Subcutaneous abdominal adipose tissue (tissue), 5 donors: ENCODE data around the gene VKORC1L1.
"Not testable (repeated sequence)": the region's sequence is repeated elsewhere in the genome, so short reads cannot be mapped to it uniquely, and the experiment has no call there.

ENCODE experiments used
- H3K27ac ChIP-seq: one replicate; pipeline ENCODE4 v1.7.0; 2013; ENCODE audit warnings: low read depth, mild to moderate bottlenecking, inconsistent platforms, low read length, moderate library complexity
- H3K27me3 ChIP-seq, 5 donors: one replicate each; pipeline ENCODE4 v1.7.0; 2013; ENCODE audit warnings: low read length in 5 of 5, inconsistent platforms in 1 of 5; ENCODE audit not compliant: control insufficient read depth in 5 of 5, insufficient read depth in 4 of 5
- H3K36me3 ChIP-seq, 5 donors: one replicate each; pipeline ENCODE4 v1.7.0; 2013; ENCODE audit warnings: low read length in 5 of 5; ENCODE audit not compliant: control insufficient read depth in 5 of 5, insufficient read depth in 5 of 5
- H3K4me1 ChIP-seq, 5 donors: one replicate each; pipeline ENCODE4 v1.7.0; 2013; ENCODE audit warnings: low read length in 5 of 5, mild to moderate bottlenecking in 3 of 5, moderate library complexity in 1 of 5; ENCODE audit not compliant: control insufficient read depth in 5 of 5, insufficient read depth in 5 of 5
- H3K4me3 ChIP-seq, 5 donors: one replicate each; pipeline ENCODE4 v1.7.0; 2013; ENCODE audit warnings: low read length in 5 of 5, low read depth in 1 of 5
- H3K9ac ChIP-seq, 5 donors: one replicate each; pipeline ENCODE4 v1.7.0; 2013; ENCODE audit warnings: low read length in 5 of 5, mild to moderate bottlenecking in 4 of 5, moderate library complexity in 3 of 5
- H3K9me3 ChIP-seq, 5 donors: one replicate each; pipeline ENCODE4 v1.7.0; 2013; ENCODE audit warnings: low read length in 5 of 5; ENCODE audit not compliant: control insufficient read depth in 5 of 5
- donor health status: healthy.
- donor health status: healthy.
- donor health status: healthy.
- donor health status: healthy.
- donor health status: healthy.

Gene VKORC1L1

DNA sequence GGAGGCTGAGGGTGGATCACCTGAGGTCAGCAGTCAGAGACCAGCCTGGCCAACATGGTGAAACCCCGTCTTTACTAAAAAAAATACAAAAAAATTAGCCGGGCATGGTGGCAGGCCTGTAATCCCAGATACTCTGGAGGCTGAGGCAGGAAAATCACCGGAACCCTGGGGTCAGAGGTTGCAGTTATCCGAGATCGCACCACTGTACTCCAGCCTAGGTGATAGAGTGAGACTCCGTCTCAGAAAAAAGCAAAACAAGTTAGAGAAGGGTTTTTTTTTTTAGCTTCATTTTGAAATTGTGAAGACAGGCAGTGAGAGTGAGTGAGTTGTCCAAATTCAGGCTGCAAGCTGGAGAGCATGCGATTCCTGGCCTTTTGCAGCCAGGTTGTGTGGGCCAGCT, 19.0 kb upstream of the VKORC1L1 start:
- peaks cover 0 to 13% (median 4%) of the 10 kb centered on the region in 5 donors for H3K4me1 ChIP-seq
- not testable (repeated sequence) for H3K4me3 ChIP-seq, H3K9me3 ChIP-seq, H3K36me3 ChIP-seq, H3K9ac ChIP-seq, H3K27me3 ChIP-seq
- H3K27ac ChIP-seq = peak overlapping the region; percentile 23

DNA sequence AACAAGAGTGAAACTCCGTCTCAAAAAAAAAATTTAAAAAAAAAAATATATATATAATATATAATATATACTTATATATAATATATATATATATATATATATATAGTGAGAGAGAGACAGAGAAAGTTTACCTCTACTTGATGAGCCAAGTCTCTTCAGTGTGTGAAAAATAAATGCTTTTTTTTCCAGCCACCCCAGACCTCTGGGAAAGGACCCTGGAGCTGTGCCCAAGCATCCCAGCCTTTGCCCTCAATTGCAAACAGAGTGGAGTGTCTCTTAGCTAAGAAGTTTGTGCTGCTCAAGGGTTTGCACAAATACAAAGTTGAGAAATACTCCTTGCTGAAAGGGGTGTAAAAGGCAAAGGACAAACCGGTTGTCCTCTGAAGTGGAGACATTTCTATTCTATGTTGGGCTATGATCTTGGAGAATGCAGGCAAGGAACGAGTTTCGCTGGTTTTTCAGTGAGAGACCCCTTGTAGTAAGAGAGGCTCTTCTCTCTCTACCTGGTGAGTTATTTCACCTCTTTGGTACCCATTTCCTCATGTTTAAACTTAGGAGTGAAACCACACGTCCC, 15.5 kb upstream of the VKORC1L1 start:
- H3K4me3 ChIP-seq, H3K9ac ChIP-seq, H3K27me3 ChIP-seq, H3K9me3 ChIP-seq, H3K36me3 ChIP-seq: not testable (repeated sequence)
- H3K27ac ChIP-seq = peak overlapping the region; percentile 57
- H3K4me1 ChIP-seq = peaks cover 0 to 11% (median 2%) of the 10 kb centered on the region in 5 donors

DNA sequence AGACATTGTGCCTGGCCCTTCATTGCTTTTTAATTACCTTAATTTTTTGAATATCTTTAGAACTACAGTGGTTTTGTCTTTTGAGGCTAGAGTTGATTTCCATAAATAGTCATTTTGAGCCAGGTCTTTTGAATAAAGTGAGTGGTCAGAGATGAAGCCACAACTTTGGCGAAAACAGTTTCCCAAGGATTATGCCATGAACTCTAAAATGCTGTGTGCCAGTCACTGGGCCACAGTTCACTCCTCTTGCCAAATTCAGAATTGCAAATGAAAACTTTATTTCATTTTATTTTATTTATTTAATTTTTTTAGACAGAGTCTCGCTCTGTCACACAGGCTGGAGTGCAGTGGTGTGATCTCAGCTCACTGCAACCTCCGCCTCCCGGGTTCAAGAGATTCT, 14.2 kb upstream of the VKORC1L1 start:
- not testable (repeated sequence) for H3K9me3 ChIP-seq, H3K4me1 ChIP-seq, H3K36me3 ChIP-seq, H3K27me3 ChIP-seq, H3K9ac ChIP-seq, H3K4me3 ChIP-seq
- peak overlapping the region; percentile 57 for H3K27ac ChIP-seq

DNA sequence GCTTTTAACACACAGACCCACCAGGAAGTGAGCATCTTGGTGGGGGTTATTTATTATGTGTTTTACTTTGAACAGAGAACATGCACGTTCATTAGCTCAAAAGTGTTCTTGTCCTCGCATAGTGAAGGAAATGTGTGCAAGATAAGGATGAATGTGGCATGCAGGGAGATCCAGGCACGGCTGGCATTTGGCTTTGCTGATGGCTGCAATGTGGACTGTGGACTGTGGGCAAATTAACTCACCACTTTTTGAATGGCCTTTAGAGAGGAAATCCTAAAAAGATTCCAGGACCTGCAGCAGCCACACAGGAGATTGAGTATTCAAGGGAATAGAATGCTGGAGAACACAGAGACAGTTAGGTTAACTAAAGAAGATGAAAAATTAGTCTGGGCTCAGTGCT, 6.6 kb upstream of the VKORC1L1 start:
- H3K27me3 ChIP-seq, H3K9me3 ChIP-seq, H3K27ac ChIP-seq, H3K9ac ChIP-seq, H3K36me3 ChIP-seq, H3K4me3 ChIP-seq, H3K4me1 ChIP-seq: not testable (repeated sequence)

DNA sequence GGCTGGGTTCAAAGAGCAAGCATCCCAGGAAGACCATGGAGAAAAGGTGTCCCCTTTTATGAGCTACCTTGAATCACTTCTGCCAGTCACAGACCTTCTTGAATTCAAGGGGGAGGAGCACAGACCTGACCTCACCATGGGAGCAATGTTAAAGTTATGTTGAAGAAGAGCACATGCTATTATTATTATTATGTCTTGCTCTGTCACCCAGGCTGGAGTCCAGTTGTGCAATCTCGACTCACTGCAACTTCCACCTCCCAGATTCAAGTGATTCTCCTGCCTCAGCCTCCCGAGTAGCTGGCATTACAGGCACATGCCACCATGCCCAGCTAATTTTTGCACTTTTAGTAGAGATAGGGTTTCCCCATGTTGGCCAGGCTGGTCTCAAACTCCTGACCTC, 5.2 kb upstream of the VKORC1L1 start:
- not testable (repeated sequence) for H3K27me3 ChIP-seq, H3K9ac ChIP-seq, H3K4me3 ChIP-seq, H3K9me3 ChIP-seq, H3K36me3 ChIP-seq, H3K27ac ChIP-seq
- H3K4me1 ChIP-seq = peaks cover 0 to 12% (median 6%) of the 10 kb centered on the region in 5 donors

DNA sequence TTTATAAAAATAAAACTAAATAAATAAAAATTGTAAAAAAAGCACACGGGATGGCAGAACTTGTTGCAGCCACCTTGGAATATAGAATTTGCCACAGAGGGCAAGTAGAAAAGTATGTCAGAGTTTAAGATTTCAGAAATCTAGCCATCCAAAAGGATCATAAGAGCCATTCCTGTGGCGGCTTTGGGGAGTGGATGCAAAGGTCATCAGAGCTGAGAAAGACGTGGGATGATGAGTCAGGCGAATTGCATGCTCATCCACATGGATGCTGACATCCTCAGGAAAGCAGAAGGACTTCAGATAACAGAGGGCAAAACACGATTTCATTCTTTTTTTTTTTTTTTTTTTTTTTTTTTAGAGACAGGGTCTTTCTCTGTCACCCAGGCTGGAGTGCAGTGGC, 3.6 kb upstream of the VKORC1L1 start:
- peaks cover 0 to 12% (median 10%) of the 10 kb centered on the region in 5 donors for H3K4me1 ChIP-seq
- not testable (repeated sequence) for H3K9ac ChIP-seq, H3K36me3 ChIP-seq, H3K4me3 ChIP-seq, H3K27ac ChIP-seq, H3K9me3 ChIP-seq, H3K27me3 ChIP-seq

DNA sequence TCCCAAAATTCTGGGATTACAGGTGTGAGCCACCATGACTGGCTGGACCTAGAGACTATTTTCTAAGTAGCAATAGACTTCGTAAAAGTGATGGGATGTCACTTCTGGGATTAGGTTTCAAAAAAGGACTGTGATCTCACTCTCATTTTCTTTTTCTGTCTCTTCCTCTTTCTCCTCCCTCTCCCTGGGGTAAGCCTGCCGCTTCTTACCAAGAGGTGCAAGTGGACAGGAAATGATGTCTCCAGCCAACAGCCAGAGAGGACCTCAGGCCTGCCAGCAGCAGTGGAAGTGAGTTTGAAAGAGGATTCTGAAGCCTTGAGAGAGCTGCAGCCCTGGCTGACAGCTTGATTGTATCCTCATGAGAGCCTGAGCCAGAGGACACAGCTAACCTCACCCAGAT, 1.4 kb upstream of the VKORC1L1 start:
- not testable (repeated sequence) for H3K36me3 ChIP-seq, H3K9ac ChIP-seq, H3K27me3 ChIP-seq, H3K4me3 ChIP-seq, H3K9me3 ChIP-seq
- Histone ChIP-seq H3K4me1 (peaks cover 0 to 12% (median 10%) of the 10 kb centered on the region in 5 donors), H3K27ac (peak overlapping the region; percentile 54)

DNA sequence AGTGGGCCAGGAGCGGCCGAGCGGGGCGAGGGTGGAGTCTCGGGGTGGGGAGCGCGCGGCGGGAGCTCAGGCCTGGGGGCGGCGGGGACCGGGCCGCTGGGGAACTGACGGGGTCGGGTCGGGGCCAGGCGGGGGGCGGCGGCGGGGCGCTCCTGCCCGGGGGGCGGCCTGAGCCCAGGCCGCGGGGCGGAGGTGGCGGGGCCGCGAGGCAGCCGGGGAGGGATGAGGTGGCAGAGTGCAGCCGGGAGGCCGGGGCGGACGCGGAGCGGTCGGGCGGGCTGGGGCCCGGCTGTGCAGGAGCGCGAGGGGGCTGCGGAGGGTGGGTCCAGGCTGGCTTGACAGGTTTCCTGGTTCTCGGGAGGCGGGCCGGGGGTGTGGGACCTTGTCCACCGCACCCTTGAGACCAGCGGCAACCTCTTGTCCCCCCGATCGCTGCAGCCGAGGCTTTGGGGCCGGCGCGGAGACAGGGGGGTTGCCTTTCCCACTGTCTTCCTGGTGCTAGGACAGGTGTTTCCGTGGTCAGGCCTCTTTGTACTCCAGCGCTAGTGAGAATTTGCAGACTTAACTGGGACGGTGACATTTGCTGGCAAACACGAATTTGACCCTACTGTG, 814 bp downstream of the VKORC1L1 start:
- Histone ChIP-seq H3K4me1 (peaks cover 0 to 16% (median 12%) of the 10 kb centered on the region in 5 donors), H3K4me3 (peak overlapping the region; percentile 70 to 84 (median 78)), H3K27ac (peak overlapping the region; percentile 62), H3K9ac (peak overlapping the region; percentile 48 to 86 (median 69))
- H3K27me3 ChIP-seq, H3K36me3 ChIP-seq, H3K9me3 ChIP-seq: not testable (repeated sequence)

DNA sequence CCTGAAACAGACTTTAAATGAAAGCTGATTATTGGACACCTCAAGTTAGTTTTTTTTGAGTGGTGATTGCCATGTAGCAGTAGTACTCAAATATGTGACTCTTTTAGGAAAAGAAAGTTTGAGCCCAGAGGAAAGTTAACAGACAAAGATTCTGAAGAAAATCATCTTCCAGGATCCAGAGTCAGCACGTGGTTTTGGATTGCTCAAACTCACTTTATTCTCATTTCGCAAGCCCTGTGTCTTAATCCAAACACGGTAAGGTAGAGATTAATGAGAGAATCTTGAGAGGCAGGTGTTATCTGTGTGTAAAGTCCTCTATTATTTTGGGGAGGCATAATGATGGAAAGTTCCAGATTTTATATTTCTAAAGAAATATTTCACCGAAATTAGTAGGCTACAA, 2.8 kb downstream of the VKORC1L1 start:
- Histone ChIP-seq H3K4me1 (peaks cover 0 to 14% (median 12%) of the 10 kb centered on the region in 5 donors), H3K4me3 (peak overlapping the region in 1 of 5 donors; percentile 29)
- not testable (repeated sequence) for H3K36me3 ChIP-seq, H3K9me3 ChIP-seq, H3K9ac ChIP-seq, H3K27me3 ChIP-seq, H3K27ac ChIP-seq

DNA sequence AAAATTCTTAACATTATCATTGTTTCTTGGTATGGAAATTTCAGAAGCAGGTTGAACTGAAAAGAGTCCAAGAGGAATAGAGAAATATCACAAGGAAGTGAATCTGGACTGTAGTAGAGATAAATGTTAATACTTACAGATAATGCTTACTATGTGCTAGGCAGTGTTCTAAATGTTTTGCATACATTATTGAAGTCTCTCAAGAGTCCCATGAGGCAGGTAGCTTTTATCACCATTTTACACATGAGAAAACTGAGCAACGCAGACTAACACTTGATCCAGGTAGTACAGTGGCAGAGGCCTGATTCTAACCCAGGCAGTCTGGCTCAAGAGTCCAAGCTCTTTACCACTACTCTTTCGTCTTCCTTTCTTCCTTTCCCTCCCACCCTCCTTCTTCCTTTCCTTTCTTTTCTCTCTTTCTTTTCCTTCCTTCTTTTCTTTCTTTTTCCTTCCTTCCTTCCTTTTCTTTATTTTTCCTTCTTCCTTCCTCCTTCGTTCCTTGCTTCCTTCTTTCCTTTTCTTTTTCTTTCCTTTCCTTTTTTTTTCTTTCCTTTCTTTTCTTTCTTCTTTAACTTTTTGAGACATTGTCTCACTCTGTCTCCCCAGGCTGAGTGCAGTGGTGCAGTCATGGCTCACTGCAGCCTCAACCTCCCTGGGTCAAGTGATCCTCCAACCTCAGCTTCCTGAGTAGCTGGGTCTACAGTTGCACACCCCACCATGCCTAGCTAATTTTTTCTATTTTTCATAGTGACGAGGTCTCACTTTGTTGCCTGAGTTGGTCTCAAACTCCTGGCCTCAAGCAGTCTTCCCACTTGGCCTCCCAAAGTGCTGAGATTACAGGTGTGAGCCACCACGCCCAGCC, 6.6 kb downstream of the VKORC1L1 start:
- H3K27ac ChIP-seq, H3K36me3 ChIP-seq, H3K9ac ChIP-seq, H3K4me1 ChIP-seq, H3K27me3 ChIP-seq, H3K4me3 ChIP-seq, H3K9me3 ChIP-seq: not testable (repeated sequence)
